HG03139 (cell line): ENCODE measurements around the gene PCBP1.
A peak's percentile ranks its signal among the peaks of the same experiment; 100 is the strongest.
"Not testable (repeated sequence)": the region's sequence is repeated elsewhere in the genome, so short reads cannot be mapped to it uniquely, and the experiment has no call there.

Experiments
- ATAC-seq: cut with Tn5 transposase; IDR thresholded peaks from one replicate; pipeline ENCODE4 v1.9.1; 2021; ENCODE audit not compliant: unreplicated experiment

PCBP1 gene

DNA sequence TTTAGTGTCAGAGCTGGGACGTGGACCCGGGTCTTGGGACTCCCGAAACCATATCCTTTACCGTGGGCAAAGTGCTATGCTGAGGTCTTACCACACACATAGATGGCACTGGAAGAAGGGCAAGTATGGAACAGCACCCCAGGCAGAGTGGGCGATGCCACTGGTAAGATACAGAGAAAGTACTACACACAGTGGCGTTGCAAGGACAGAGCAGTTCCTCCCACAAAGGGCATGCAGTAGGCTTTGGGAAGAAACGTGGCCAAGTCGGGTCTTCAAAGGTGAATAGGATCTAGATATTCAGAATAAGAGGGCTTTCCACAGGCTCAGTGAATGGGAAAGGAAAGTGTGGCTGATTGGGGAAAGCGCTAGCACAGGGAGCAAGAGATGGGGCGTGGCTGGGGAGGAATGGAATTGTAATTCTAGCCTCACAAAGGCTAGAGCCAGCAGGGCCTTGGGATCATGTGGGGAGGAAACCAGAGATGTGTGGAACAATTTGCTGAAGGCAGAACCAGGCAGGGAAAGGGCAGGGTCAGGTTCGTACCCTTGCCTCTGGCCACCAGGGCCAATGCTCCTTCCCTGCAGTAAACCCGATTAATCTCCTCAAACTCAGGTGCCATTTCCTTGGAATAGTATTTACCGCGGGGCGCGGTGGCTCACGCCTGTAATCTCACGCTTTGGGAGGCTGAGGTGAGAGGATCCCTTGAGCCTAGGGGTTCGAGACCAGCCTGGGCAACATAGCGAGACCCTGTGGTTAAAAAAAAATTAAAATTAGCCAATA lies 36.0 kb downstream of the PCBP1 start:
- ATAC-seq = no peak

GRCh38 chr2:70123829-70124116 lies 36.5 kb downstream of the PCBP1 start:
- no peak for ATAC-seq

GRCh38 chr2:70124983-70125480 lies 37.8 kb downstream of the PCBP1 start:
- ATAC-seq = no peak

DNA sequence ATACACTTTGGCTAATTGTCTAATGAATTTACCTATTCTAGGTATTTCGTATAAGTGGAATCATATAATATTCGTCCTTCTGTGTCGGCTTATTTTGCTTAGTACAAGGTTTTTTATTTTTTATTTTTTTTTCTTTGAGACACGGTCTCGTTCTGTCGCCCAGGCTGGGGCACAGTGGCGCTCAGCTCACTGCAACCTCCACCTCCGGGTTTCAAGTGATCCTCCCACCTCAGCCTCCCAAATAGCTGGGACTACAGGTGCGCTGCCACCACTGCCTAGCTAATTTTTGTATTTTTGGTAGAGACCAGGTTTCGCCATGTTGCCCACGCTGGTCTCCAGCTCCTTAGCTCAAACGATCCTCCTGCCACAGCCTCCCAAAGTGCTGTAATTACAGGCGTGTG lies 38.2 kb downstream of the PCBP1 start:
- no peak for ATAC-seq

DNA sequence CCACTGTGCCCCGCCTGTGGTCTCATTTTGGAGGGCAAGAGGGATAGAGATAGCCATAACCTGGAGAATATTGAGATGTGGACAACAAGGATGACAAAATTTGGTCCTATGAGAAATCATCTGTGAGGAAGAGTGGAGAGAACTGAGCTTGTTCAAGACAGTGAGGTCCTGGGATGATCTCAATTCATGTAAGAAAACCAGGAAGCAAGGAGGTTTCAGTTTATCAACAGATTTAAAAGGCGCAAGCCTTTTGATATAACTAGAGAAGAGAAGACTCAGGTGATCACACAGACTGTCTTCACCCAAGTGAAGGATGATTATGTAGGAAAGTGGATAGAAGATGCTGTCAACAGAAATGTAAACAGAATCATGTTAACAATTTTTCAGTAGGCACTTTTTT lies 39.1 kb downstream of the PCBP1 start:
- ATAC-seq = no peak

GRCh38 chr2:70128005-70128404 lies 40.7 kb downstream of the PCBP1 start:
- ATAC-seq = no peak

DNA sequence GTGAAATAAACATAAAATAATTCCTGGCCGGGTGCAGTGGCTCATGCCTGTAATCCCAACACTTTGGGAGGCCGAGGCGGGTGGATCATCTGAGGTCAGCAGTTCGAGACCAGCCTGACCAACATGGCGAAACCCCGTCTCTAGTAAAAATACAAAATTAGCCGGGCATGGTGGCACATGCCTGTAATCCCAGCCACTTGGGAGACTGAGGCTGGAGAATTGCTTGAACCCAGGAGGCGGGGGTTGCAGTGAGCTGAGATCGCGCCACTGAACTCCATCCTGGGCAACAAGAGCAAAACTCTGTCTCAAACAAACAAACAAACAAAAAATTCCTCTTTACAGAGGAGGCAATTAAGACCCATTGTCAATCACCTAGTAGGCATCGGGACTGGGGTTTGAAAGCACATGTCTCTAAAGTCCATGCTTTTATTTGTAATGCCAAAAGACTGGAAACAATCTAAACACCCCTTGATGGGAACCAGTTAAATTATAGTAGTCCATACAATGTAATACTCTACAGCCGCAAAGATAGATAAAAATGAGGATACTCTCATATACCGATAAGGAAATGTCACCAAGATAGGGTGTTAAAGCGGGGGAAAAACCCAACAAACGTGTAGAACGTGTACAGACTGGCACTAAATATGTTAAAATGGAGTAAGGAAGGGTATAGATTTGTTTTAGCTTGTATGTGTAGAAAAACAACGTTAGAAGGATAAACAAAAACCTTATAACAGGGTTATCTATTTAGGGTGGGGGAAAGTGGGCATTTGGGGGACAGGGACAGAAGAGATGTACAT lies 44.3 kb downstream of the PCBP1 start:
- not testable (repeated sequence) for ATAC-seq

GRCh38 chr2:70132244-70133126 lies 45.2 kb downstream of the PCBP1 start:
- peak; percentile 50 for ATAC-seq

DNA sequence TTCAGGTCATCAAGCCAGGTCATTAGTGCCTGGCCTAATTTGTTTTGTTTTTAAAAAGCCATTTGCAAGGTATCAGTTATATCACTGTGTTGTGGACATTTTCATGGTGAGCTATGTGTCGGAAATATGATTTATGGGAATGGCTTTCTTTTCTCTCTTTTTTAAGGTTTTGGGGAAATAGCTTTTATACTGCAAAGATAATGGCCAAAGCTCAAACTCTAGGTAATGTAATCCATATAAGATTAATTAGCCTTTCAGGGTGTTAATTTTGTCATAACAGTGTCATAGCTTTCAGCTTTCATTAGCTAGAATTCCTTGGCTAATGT lies 45.8 kb downstream of the PCBP1 start:
- ATAC-seq = no peak

- no peak for ATAC-seq
Observed at GRCh38 chr2:70133491-70134322, 46.4 kb downstream of the PCBP1 start.

- not testable (repeated sequence) for ATAC-seq
Observed at GRCh38 chr2:70134323-70134983, 47.2 kb downstream of the PCBP1 start.
